ENCODE results near the gene BCAP29.

- TF ChIP-seq EZH2 (IDR thresholded peaks at IDR 0.05) = no peak
- no peak for TF ChIP-seq POLR2AphosphoS5 (IDR thresholded peaks at IDR 0.05; ENCODE audit: borderline replicate concordance, low read depth, low read length)
- TF ChIP-seq FOXP2 (optimal IDR thresholded peaks at IDR 0.05; ENCODE audit: control extremely low read depth, extremely low read length, insufficient read depth) = no peak
Observed at GRCh38 chr7:107609811-107610261, 29.8 kb downstream of the BCAP29 start.

Measured in SK-N-MC (cell line).